Measurements from ENCODE around the gene SIK3.

Gene SIK3

GRCh38 chr11:116828632-116829524, 269.4 kb downstream of the SIK3 start:
- no peak overlapping the region for H3K4me3 ChIP-seq (ENCODE audit: low read depth, low read length)
- no peak for DNase-seq (ENCODE audit: low read depth)
- TF ChIP-seq CTCF (conservative IDR thresholded peaks at IDR 0.05; ENCODE audit: low read depth, low read length), result peak; percentile 4

- DNase-seq (ENCODE audit: low read depth), result no peak
- no peak overlapping the region for H3K4me3 ChIP-seq (ENCODE audit: low read depth, low read length)
- no peak for TF ChIP-seq CTCF (conservative IDR thresholded peaks at IDR 0.05; ENCODE audit: low read depth, low read length)
Measured at GRCh38 chr11:116827461-116827860, 270.8 kb downstream of the SIK3 start.

- no peak for DNase-seq (ENCODE audit: low read depth)
- no peak overlapping the region for H3K4me3 ChIP-seq (ENCODE audit: low read depth, low read length)
- no peak for TF ChIP-seq CTCF (conservative IDR thresholded peaks at IDR 0.05; ENCODE audit: low read depth, low read length)
Measured at GRCh38 chr11:116826751-116827431, 271.3 kb downstream of the SIK3 start.

GRCh38 chr11:116825854-116826750, 272.1 kb downstream of the SIK3 start:
- TF ChIP-seq CTCF (conservative IDR thresholded peaks at IDR 0.05; ENCODE audit: low read depth, low read length), result no peak
- no peak for DNase-seq (ENCODE audit: low read depth)
- no peak overlapping the region for H3K4me3 ChIP-seq (ENCODE audit: low read depth, low read length)

GRCh38 chr11:116825434-116825833, 272.8 kb downstream of the SIK3 start:
- no peak for TF ChIP-seq CTCF (conservative IDR thresholded peaks at IDR 0.05; ENCODE audit: low read depth, low read length)
- no peak overlapping the region for H3K4me3 ChIP-seq (ENCODE audit: low read depth, low read length)
- DNase-seq (ENCODE audit: low read depth), result no peak

GRCh38 chr11:116823031-116823843, 275.0 kb downstream of the SIK3 start, which contains the start of gene APOA4:
Gene APOA4, minus strand, starts transcription at chr11:116823304. Its CDS starts 113 bp downstream, at chr11:116823191.
- DNase-seq (ENCODE audit: low read depth), result no peak
- TF ChIP-seq CTCF (conservative IDR thresholded peaks at IDR 0.05; ENCODE audit: low read depth, low read length), result no peak
- no peak within 1 kb of the TSS for H3K4me3 ChIP-seq (ENCODE audit: low read depth, low read length)
